GM19025 (cell line): ENCODE measurements around the gene FBLN1.
"Not testable (repeated sequence)": the region's sequence is repeated elsewhere in the genome, so short reads cannot be mapped to it uniquely, and the experiment has no call there.

Source experiments
- ATAC-seq: cut with Tn5 transposase; IDR thresholded peaks from one replicate; pipeline ENCODE4 v1.9.1; 2021; ENCODE audit warnings: mild to moderate bottlenecking, low read depth, moderate library complexity; ENCODE audit not compliant: unreplicated experiment

The FBLN1 gene

DNA sequence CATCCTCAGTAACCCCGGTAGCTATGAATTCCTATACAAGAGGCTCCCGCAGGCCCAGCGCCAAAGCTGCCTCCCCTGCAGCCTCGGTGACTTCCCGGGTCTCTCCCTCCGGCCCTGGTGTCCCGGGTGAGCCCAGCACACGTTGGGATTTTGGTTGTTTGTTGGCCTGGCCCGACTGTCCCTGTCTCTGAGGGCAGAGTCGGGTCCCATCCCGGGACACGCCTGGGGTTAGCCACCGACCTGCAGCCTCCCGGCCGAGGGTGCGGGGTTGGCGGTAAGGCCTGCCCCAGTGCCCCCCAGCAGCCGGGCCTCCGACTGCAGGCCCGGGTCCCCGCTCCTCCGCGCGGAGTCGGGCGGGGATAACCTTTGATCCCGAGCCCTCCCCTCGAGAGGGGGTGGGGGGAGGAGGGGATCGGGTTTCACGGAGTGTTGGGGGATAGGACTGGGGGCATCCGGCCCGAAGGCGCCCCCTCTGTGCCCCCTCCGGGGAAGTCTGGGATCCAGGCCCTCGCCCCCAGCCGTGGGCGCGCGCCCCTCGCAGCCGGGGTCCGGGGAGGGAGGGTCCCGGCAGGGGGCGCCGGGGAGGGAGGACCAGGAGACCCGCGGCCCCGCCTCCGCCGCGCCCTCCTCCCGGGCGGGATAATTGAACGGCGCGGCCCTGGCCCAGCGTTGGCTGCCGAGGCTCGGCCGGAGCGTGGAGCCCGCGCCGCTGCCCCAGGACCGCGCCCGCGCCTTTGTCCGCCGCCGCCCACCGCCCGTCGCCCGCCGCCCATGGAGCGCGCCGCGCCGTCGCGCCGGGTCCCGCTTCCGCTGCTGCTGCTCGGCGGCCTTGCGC lies at the start of gene FBLN1:
FBLN1 (plus strand) TSS at position 669 of the 835 bp plus-strand sequence; CDS start at position 772, 103 bp downstream.
- ATAC-seq = no peak

DNA sequence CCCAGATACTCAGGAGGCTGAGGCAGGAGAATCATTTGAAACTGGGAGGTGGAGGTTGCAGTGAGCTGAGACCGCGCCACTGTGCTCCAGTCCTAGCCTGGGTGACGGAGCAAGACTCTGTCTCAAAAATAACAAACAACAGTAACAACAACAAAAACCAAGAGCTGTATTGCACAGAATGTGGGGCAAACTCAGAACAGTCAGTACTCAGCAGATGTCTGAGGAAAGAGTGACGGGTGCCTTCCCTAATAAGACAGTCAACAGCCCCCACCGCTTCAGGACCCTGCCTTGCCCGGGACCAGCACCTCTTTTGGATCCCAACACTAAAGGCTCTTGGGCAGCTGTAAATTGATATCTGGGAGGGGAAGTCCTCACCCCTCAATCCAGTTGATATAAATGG lies 48.9 kb upstream of the FBLN1 start:
- no peak for ATAC-seq

DNA sequence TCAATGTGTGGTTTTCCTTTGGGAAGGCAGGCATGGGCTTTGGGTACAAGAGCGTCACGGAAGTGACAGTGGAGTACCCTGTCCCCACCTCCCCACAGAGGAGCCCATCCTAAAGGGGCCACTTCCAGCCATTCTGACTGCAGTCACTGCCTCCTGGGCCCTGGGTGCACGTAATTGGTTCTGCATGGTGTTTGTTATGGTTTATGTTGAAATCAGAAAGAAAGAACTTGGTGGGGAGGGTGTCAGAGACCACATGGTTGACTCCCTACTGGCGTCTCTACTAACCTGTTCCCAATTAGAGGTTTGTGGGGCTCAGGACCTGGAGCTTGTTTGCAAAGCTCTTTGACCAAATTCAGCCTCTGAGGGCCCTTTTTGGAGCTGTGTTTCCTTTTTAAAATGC lies 48.4 kb upstream of the FBLN1 start:
- ATAC-seq = no peak

DNA sequence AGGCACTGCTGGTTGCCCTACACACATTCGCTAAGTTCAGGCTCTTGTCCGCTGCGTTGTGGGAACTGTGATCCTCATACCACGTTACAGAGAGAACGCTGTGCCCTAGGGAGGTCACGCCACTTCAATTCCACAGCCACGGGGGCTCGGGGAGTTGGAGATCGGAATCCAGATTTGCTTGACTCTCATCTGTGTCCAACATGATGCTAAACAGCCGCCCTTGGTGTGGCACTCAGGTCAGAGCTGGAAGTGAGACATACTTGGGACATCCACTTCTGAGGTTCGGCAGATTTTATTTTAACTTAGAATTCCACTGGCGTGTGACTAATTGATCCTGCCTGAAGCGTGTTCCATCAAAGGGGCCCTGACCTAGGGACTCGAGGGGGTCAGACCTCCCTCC lies 47.5 kb upstream of the FBLN1 start:
- ATAC-seq = no peak

DNA sequence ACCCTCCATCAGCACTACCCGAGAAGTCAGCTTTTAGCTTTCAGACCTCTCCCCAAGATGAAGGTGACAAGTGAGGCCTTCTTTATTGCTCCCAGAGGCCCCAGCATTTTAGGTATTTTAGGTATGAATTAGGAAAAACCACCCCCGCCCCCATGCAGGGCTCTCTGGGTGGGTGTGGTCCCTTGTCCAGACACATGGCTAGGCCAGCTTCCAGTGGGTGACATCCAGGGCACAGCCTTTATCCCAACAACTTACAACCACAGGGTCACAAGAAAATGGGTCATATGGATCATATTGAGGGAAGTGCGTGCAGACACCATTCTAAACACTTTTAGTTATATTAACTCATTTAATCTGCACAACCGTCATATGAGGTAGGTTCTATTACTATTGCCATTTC lies 47.1 kb upstream of the FBLN1 start:
- ATAC-seq = no peak

GRCh38 chr22:45456811-45457210 lies 45.9 kb upstream of the FBLN1 start:
- no peak for ATAC-seq

GRCh38 chr22:45458532-45458931 lies 44.2 kb upstream of the FBLN1 start:
- no peak for ATAC-seq

GRCh38 chr22:45459235-45459634 lies 43.4 kb upstream of the FBLN1 start:
- ATAC-seq = no peak

DNA sequence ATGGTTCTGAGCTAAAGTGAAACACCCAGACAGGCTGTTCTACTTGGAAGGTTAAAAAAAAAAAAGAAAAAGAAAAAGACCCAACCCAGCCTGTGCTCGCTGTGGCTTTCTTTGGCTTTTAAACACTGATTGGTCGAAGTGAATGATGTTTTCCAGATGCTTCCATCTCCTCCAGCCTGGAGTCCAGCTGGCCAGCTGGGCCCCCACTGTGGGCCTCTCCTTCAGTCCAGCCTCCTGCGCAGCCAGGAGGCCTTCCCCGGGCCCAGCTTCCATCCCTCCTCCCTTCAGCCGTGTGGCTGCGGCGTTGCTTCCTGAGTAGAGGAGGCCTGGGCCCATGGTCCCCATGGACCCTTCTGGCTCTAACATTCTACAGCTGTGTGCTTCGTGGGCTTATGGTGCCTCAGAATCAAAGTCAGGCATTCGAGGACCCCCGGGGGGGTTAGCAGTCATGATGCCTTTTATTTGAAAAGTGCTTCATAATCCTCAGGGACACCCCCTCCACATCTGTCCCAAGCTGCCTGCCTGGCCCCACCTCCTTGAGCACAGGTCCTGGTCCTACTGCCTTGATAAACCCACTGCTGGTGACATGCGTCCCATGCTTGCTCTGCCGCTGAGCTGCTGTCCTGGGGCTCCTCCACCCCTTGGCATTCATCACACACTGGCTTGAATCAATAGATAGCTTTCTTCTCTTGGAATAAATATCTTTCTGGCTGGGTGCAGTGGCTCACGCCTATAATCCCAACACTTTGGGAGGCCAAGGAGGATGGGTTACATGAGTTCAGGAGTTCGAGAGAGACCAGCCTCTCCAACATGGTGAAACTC lies 42.2 kb upstream of the FBLN1 start:
- no peak for ATAC-seq

DNA sequence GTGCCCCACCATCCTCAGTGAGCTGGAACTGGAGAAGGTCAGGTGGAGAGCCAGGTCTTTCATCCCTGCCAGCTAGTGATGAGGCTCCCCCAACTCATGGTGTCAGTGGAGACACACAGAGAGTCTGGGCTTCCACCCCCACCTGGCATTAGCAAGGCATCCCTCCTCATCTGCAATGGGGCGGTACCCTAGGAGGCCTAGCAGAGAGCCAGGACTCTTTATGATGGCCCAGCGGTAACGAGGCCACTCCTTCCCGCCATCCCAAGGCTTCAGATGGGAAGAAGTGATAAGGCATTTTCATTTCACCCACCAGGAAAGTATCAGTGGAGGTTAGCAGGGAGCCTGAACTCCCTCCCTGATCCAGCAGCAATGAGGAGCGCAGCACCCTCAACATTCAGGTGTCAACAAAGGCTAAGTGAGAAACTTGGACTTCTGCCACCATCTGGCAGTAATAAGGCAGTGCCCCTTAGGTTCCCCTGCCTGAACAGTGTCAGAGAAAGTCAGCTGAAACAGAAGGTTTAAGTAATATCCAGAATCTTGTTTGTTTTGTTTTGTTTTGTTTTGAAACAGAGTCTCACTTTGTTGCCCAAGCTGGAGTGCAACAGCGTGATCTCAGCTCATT lies 40.5 kb upstream of the FBLN1 start:
- ATAC-seq = no peak

DNA sequence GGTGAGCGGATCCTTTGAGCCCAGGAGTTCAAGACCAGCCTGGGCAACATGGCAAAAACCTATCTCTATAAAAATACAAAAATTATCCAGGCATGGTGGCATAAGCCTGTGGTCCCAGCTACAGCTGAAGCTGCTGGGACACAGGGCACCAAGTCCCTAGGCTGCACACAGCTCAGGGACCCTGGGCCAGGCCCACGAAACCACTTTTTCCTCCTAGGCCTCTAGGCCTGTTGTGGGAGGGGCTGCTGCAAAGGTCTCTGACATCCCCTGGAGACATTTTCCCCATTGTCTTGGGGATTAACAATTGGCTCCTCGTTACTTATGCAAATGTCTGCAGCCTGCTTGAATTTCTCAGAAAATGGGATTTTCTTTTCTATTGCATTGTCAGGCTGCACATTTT lies 39.0 kb upstream of the FBLN1 start:
- not testable (repeated sequence) for ATAC-seq

GRCh38 chr22:45465633-45466032 lies 37.0 kb upstream of the FBLN1 start:
- ATAC-seq = no peak

DNA sequence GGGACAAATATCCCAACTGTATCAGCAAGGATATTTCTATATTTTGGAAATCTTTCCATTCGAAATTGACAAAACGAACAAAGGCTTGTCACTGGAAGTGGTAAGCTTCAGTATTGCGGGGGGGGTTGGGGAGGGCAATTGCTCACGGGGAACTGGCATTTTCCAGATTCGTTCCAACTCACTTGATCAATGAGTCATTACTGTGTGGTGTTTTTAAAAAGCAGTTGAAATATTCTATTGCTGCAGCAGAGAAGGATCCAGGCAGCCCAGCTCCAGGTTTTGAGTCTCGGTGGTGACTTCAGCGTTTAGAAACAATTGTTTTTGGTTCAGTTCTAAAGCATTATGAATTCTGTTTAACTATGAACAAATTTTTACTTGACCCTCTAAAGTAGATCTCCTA lies 33.8 kb upstream of the FBLN1 start:
- no peak for ATAC-seq

DNA sequence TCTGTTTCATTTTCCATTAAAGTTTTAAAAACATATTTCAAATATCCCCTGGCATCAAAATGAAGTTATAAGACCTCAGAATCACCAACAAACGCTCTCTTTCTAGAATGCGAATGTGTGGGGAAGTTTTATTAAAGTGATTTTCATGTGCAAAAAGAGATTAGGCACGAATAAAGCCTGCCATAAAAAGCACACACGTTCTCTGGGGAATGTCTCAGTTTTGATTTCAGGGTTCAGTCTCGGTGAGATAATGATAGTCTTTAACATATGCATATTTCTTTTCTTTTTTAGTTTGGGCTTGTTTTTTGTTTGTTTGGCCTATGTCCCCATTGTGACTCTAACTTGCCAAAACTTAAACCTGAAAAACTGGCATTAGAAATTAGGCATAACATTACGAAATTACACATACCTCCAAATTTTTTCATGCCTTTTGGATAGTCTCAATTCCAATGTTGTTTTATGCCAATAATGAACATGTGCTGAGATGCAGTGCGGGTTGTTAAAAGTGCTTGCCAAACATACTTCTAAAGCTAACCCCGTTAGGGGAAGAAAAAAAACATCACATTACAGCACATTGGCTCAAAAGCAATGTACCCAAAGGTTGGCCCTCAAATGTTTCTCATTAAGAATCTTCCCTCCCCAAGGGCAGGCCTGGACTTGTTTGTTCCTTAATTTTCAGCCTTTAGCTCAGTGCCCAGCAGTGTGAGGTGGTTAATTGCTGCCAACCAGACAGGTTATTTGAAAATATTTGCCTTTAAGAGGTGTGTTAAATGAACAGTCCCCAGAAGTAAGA lies 33.2 kb upstream of the FBLN1 start:
- ATAC-seq = no peak

DNA sequence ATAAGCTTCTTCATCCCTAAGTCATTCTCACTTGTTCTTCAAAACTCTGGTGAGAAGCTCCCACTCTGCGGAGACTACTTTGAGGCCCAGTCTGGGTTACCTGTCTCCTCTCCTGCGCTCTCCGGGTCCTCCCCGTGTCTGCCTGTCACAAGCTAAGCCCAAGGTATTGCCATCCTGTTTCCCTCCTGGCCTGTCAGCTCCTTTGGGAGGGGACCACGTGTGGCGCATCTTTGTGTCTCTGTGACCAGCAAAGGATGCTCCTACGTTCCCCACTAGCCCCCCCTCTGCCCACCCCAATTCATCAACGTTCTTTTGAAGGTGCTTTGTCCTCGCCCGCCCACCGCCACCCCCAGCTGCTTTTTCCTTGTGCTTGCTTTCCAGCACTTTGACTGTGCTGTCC lies 31.8 kb upstream of the FBLN1 start:
- ATAC-seq = no peak

DNA sequence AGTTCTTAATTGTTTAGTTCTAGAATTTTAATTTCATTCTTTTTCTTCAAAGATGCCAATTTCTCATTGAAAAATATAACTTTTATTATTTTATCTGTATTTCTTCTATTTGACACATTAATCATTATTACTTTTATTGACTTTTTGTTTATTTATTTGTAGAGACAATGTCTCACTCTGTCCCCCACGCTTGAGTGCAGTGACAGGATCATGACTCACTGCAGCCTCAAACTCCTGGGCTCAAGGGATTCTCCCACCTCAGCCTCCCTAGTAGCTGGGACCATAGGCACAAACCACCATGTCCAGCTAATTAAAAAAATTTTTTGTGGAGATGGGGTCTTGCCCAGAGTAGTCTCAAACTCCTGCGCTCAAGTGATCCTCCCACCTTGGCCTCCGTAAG lies 30.3 kb upstream of the FBLN1 start:
- no peak for ATAC-seq

DNA sequence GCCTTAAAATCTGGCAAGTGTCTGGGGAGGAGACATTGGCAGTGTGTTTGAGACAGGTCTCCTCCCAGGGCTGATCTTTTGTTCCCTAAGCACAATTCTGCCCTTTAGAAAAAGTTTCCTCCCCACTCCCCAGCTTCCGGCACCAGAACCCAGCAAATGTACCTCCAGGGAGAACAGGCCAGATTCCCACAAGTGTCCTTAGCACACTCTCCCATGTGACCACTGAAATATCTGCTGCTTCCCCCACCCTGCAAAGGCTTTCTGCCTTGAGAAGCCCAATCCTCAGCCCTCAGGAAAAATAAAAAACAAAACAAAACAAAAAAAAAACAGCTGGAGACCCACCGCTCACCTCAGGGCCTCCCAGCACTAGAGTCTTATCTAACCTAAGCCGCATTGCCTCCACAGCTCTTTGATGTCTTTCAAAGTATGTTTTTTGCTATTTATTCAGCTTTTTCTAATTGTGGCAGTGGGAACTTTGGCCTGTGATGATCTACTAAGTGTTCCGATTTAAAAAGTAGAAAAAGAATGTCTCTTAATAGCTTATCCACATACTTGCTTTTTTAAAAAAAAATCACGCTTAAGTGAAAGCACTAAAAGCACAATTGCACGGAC lies 29.0 kb upstream of the FBLN1 start:
- no peak for ATAC-seq

GRCh38 chr22:45475063-45475747 lies 27.5 kb upstream of the FBLN1 start:
- ATAC-seq = no peak

DNA sequence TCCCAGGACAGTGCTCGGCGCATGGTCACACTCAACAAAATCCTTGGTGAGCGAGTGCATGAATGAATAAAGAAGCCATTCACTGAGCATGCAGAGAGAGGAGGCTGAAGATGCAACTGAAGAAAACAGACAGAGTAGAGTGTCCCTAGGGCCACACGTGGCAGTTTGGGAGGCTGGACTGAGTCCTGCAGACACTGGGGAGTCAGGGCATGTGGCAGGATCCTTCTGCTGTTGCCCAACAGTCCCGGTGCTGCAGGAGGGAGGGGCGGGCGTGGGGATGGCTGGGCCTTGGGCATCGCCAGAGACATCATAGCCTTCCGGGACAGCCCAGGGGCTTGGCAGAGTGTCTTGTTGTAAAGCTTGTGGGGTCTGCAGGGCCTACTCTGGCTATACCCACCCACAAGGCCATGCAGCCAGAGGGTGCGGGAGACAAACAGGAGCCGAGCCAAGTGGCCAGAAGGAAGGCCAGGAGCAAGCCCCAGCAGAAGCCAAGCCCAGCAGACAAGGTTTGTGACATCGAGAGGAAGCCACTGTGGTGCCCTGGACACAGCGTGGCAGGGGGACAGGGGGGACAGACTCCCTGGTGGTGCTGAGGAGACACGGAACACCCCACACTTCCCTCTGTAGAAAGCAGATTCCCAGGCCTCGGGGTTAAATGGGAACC lies 26.7 kb upstream of the FBLN1 start:
- no peak for ATAC-seq
